Thoracic aorta (tissue), 2 donors: ENCODE results near the gene TMEM95. TPM values are rescaled to one million over a fixed set of nuclear protein-coding genes. Genes with fewer than 3 reads are reported as not detected.

Experiments used
- ATAC-seq: fragments of 150-250 bp; one replicate; pipeline ENCODE4 v1.8.0; 2017; ENCODE audit warnings: low read depth; ENCODE audit not compliant: insufficient number of reproducible peaks, low FRiP score
- DNase-seq: peaks from one replicate; pipeline ENCODE4 v3.0.0-alpha.2; 2020; ENCODE audit warnings: low spot score
- H3K27ac ChIP-seq, 2 donors: fragments of 200-600 bp; sonication (generic); 1 replicate in 1 of 2; 2 replicates in 1 of 2; pipeline ENCODE4 v1.5.1; 2016; ENCODE audit warnings: mild to moderate bottlenecking in 2 of 2, moderate library complexity in 2 of 2
- H3K27me3 ChIP-seq: fragments of 200-600 bp; sonication (generic); replicated peaks from 2 replicates; pipeline ENCODE4 v1.6.0; 2016; ENCODE audit warnings: mild to moderate bottlenecking; ENCODE audit not compliant: insufficient read depth
- H3K36me3 ChIP-seq: fragments of 200-600 bp; sonication (generic); one replicate; pipeline ENCODE4 v1.5.1; 2016
- H3K4me1 ChIP-seq, 2 donors: fragments of 200-600 bp; sonication (generic); 1 replicate in 1 of 2; 2 replicates in 1 of 2; pipeline versions ENCODE4 v1.5.1 to v1.6.0; 2016; ENCODE audit warnings: low read depth in 2 of 2, mild to moderate bottlenecking in 1 of 2; ENCODE audit not compliant: control insufficient read depth in 1 of 2
- H3K4me3 ChIP-seq: fragments of 200-600 bp; sonication (generic); 2 replicates; pipeline ENCODE4 v1.5.1; 2016; ENCODE audit warnings: mild to moderate bottlenecking
- H3K9me3 ChIP-seq: fragments of 200-600 bp; sonication (generic); 2 replicates; pipeline ENCODE4 v1.5.1; 2016
- total RNA-seq, 2 donors: library from RNA; depleted of rRNA; stranded (reverse); fragments of >200 nt; gene quantifications; one replicate each; pipeline versions ENCODE4 v1.1.0 to v1.2.3, GENCODE V29; 2016
- TF ChIP-seq, protein P1 (sequence below): fragments of 200-600 bp; sonication (generic); IDR thresholded peaks from one replicate; pipeline ENCODE4 v1.5.1; 2019; ENCODE audit warnings: antibody characterized with exemption

TMEM95 gene
- total RNA-seq, 2 donors from 2014 or later: not detected

- peak overlapping the region; percentile 73 for H3K4me3 ChIP-seq
- no peaks in the 10 kb centered on the region for H3K9me3 ChIP-seq
- H3K4me1 ChIP-seq: peaks cover 6 to 34% of the 10 kb centered on the region in 2 donors
- ATAC-seq: no peak
- no peak for DNase-seq
- H3K27ac ChIP-seq: no peak overlapping the region
- H3K36me3 ChIP-seq: no peaks in the 10 kb centered on the region
- H3K27me3 ChIP-seq: no peaks in the 10 kb centered on the region
- TF ChIP-seq, protein P1, sequence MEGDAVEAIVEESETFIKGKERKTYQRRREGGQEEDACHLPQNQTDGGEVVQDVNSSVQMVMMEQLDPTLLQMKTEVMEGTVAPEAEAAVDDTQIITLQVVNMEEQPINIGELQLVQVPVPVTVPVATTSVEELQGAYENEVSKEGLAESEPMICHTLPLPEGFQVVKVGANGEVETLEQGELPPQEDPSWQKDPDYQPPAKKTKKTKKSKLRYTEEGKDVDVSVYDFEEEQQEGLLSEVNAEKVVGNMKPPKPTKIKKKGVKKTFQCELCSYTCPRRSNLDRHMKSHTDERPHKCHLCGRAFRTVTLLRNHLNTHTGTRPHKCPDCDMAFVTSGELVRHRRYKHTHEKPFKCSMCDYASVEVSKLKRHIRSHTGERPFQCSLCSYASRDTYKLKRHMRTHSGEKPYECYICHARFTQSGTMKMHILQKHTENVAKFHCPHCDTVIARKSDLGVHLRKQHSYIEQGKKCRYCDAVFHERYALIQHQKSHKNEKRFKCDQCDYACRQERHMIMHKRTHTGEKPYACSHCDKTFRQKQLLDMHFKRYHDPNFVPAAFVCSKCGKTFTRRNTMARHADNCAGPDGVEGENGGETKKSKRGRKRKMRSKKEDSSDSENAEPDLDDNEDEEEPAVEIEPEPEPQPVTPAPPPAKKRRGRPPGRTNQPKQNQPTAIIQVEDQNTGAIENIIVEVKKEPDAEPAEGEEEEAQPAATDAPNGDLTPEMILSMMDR: no peak
Measured at GRCh38 chr17:7383742-7384488, 29.0 kb downstream of the TMEM95 start.

DNA sequence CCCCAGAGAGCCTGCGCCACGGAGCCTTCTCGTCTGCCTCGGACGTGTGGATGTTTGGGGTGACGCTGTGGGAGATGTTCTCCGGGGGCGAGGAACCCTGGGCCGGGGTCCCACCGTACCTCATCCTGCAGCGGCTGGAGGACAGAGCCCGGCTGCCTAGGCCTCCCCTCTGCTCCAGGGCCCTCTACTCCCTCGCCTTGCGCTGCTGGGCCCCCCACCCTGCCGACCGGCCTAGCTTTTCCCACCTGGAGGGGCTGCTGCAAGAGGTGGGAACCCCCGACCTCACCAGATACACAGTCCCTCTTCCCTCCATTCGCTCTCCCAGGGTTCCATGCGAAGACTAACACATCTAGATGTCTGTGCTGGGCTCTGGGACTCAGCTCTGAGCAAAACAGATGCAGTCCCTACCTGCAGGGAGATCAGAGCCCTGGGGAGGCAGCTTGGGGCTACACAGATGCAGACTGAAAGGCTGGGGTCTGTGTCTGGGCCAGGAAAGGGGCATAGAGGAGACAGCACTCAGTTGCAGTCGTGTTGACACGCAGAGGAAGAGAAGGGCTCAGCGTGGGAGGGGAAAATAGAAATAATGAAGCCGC lies 29.6 kb downstream of the TMEM95 start:
- H3K27ac ChIP-seq: no peak overlapping the region
- TF ChIP-seq, protein P1: no peak
- peaks cover 6 to 34% of the 10 kb centered on the region in 2 donors for H3K4me1 ChIP-seq
- H3K27me3 ChIP-seq: no peaks in the 10 kb centered on the region
- peaks cover 2% of the 10 kb centered on the region for H3K36me3 ChIP-seq
- DNase-seq (no peak), ATAC-seq (no peak)
- H3K4me3 ChIP-seq: peak overlapping the region; percentile 73
- no peaks in the 10 kb centered on the region for H3K9me3 ChIP-seq

DNA sequence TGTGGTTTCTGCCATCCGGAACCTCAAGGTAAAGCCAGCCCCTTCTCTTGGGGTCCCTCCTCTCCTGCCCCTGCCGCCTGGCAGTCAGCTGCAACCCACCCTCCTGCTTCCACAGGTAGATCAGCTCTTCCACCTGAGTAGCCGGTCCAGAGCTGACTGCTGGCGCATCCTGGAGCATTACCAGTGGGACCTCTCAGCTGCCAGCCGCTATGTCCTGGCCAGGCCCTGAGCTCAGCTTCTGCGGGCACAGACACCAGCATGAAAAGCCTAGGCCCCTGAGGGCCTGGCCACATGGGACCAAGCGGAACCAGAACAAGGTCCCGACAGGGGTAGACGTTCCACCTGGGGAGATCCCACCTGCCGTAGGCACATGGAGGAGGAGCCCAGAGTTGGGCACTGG lies 33.9 kb downstream of the TMEM95 start:
- Histone ChIP-seq H3K4me3 (no peak overlapping the region), H3K9me3 (no peaks in the 10 kb centered on the region), H3K4me1 (peaks cover 6 to 13% of the 10 kb centered on the region in 2 donors), H3K27ac (no peak overlapping the region), H3K36me3 (peaks cover 16% of the 10 kb centered on the region), H3K27me3 (no peaks in the 10 kb centered on the region)
- TF ChIP-seq, protein P1: no peak
- ATAC-seq: no peak
- DNase-seq: no peak

DNA sequence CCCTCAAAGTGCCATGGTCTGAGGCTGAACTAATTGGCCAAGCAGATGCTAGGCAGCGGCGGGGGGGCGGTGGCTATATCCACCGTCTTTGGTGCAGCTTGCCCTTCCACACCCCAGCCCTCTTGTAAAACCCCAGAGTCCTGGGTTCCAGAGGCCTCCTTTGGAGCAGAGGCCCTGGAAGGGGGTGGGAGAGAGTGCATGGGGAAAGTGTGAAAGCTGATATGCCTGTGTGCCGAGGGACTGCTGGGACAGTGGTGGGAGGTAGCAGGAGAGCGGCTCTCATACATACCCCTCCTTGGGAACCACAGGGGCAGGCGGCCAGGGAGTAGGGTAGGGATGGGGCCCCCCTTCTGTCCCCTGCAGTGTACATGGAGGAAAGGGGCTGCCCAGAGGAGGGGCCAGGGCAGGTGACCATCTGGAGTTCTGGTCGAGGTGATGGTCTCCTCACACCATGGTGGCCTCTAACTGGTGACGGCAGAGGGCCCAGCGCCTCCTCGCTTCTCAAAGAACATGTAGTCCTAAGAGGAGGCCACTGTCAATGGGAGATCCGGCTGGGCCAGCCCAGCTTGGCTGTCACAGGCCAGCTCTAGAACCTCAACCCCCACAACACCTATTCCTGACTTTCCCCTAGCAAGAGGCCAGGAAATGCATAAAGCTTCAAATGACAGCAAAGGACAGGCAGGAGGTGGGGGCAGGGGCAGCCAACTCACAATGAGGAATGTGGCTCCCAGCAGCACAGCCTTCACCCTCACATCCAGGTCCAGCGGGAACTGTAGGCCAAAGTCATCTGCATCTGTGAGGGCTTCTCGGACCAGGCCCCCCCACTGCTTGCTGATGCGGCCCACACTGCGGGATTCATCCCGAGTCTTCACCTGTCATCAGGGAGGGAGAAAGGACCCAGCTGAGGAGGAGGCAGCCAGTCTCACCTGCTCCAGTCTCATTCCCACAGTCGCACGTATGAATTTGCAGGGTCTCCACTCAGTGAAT lies 35.3 kb downstream of the TMEM95 start:
- no peak for DNase-seq
- no peak overlapping the region for H3K27ac ChIP-seq
- H3K9me3 ChIP-seq: no peaks in the 10 kb centered on the region
- ATAC-seq: no peak
- H3K36me3 ChIP-seq: peaks cover 16% of the 10 kb centered on the region
- peaks cover 6 to 10% of the 10 kb centered on the region in 2 donors for H3K4me1 ChIP-seq
- no peaks in the 10 kb centered on the region for H3K27me3 ChIP-seq
- TF ChIP-seq, protein P1: no peak
- no peak overlapping the region for H3K4me3 ChIP-seq

GRCh38 chr17:7391307-7391706 lies 36.4 kb downstream of the TMEM95 start:
- Histone ChIP-seq H3K27me3 (no peaks in the 10 kb centered on the region), H3K36me3 (peaks cover 16% of the 10 kb centered on the region), H3K9me3 (no peaks in the 10 kb centered on the region), H3K27ac (no peak overlapping the region), H3K4me3 (no peak overlapping the region), H3K4me1 (peaks cover 6 to 10% of the 10 kb centered on the region in 2 donors)
- TF ChIP-seq, protein P1: no peak
- ATAC-seq: no peak
- DNase-seq: no peak
